NCI-H69 (cell line): ENCODE results near the gene SLC6A20.
"Not testable (repeated sequence)": the region's sequence is repeated elsewhere in the genome, so short reads cannot be mapped to it uniquely, and the experiment has no call there.

Experiments used
- DNase-seq: peaks from one replicate; lab custom pipeline; 2025; lab: John Stamatoyannopoulos, UW

Gene SLC6A20

GRCh38 chr3:45758871-45759270 lies 37.5 kb downstream of the SLC6A20 start:
- no peak for DNase-seq

- DNase-seq = not testable (repeated sequence)
Observed at GRCh38 chr3:45757141-45757540, 39.2 kb downstream of the SLC6A20 start.

- DNase-seq = no peak
Observed at GRCh38 chr3:45756055-45756454, 40.3 kb downstream of the SLC6A20 start.

- no peak for DNase-seq
Observed at GRCh38 chr3:45754461-45754860, 41.9 kb downstream of the SLC6A20 start.

- DNase-seq = no peak
Observed at GRCh38 chr3:45753095-45753494, 43.2 kb downstream of the SLC6A20 start.

GRCh38 chr3:45751537-45752242 lies 44.6 kb downstream of the SLC6A20 start:
- no peak for DNase-seq

- no peak for DNase-seq
Observed at GRCh38 chr3:45749880-45750279, 46.5 kb downstream of the SLC6A20 start.

GRCh38 chr3:45749036-45749600 lies 47.2 kb downstream of the SLC6A20 start:
- DNase-seq = not testable (repeated sequence)

- DNase-seq = no peak
Observed at GRCh38 chr3:45748068-45748467, 48.3 kb downstream of the SLC6A20 start.

- no peak for DNase-seq
Observed at GRCh38 chr3:45746777-45747622, 49.3 kb downstream of the SLC6A20 start.

GRCh38 chr3:45746165-45746776 lies 50.1 kb downstream of the SLC6A20 start:
- DNase-seq = no peak

- no peak for DNase-seq
Observed at GRCh38 chr3:45742461-45743089, 53.8 kb downstream of the SLC6A20 start.

- no peak for DNase-seq
Observed at GRCh38 chr3:45741742-45742460, 54.4 kb downstream of the SLC6A20 start.

GRCh38 chr3:45741247-45741646 lies 55.1 kb downstream of the SLC6A20 start:
- no peak for DNase-seq

- no peak for DNase-seq
Observed at GRCh38 chr3:45739991-45740390, 56.3 kb downstream of the SLC6A20 start.

GRCh38 chr3:45737234-45737633 lies 59.1 kb downstream of the SLC6A20 start:
- DNase-seq = no peak

GRCh38 chr3:45736707-45737106 lies 59.6 kb downstream of the SLC6A20 start:
- no peak for DNase-seq

GRCh38 chr3:45730409-45731154 lies 65.8 kb downstream of the SLC6A20 start:
- DNase-seq = no peak

- DNase-seq = no peak
Observed at GRCh38 chr3:45729614-45730013, 66.7 kb downstream of the SLC6A20 start.

GRCh38 chr3:45724911-45725310 lies 71.4 kb downstream of the SLC6A20 start:
- DNase-seq = no peak
